Thyroid gland (tissue), 4 donors: Measurements from ENCODE around the gene JADE1.

Experiments
- CTCF ChIP-seq, 6 experiments: fragments of 200-600 bp in 3 of 6; fragments of 450-650 bp in 3 of 6; sonication (generic) in 3 of 6; IDR thresholded peaks; one replicate each; pipeline ENCODE4 v1.5.1; 2016 to 2019; ENCODE audit warnings: antibody characterized with exemption in 6 of 6, mild to moderate bottlenecking in 2 of 6, inconsistent platforms in 1 of 6, moderate library complexity in 1 of 6
- POLR2A ChIP-seq, 2 donors: fragments of 450-650 bp; IDR thresholded peaks; one replicate each; pipeline ENCODE4 v1.6.1; 2017; ENCODE audit warnings: antibody characterized with exemption in 2 of 2, mild to moderate bottlenecking in 2 of 2, moderate library complexity in 1 of 2

DNA sequence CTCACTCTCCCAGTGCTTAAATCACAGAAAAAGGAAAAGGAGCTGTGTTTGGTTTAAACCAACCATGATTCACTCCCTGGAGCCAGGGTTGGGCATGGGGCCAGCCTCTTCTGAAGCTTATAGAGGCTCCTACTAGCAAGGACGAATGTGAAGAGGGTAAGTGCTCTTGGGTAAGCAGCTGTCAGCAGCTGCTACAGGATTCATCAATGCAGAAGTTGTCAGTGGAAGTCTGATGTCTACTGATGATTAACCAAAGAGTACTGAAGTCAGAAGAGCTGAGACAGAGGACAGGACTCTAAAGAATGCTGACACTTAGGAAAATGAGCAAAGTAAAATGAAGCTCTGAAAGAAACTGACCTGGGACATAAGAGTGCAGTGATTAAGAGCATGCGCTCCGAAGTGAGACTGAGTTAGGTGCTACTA, 32.7 kb upstream of the JADE1 start:
- TF ChIP-seq CTCF (IDR thresholded peaks at IDR 0.05) (no peak), POLR2A (IDR thresholded peaks at IDR 0.05) (no peak)
